ENCODE data around the gene LYPD8. TPM values are rescaled to one million over a fixed set of nuclear protein-coding genes. Genes with fewer than 3 reads are reported as not detected.

LYPD8 gene
- total RNA-seq, 1 experiment from 2014 or later: not detected

GRCh38 chr1:248696774-248697173 lies 58.8 kb downstream of the LYPD8 start:
- H3K9me3 Mint-ChIP-seq: peaks cover 74% of the 10 kb centered on the region
- no peak for DNase-seq (ENCODE audit: low spot score)
- H3K36me3 Mint-ChIP-seq: peaks cover 64% of the 10 kb centered on the region
- peaks cover 8% of the 10 kb centered on the region for H3K27me3 Mint-ChIP-seq (ENCODE audit: low read depth)
- CTCF ChIA-PET: no interaction called here
- H3K27ac Mint-ChIP-seq: no peak overlapping the region
- no peak overlapping the region for H3K4me3 Mint-ChIP-seq
- no peaks in the 10 kb centered on the region for H3K4me1 Mint-ChIP-seq
- ATAC-seq: no peak
- POLR2A ChIA-PET: no interaction called here
- TF ChIP-seq ZNF121 (CRISPR knock-in tag; IDR thresholded peaks at IDR 0.05) (no peak), ATF2 (CRISPR knock-in tag; IDR thresholded peaks at IDR 0.05; ENCODE audit: borderline replicate concordance, low read depth) (no peak), ZNF416 (CRISPR knock-in tag; IDR thresholded peaks at IDR 0.05) (no peak), SOX15 (CRISPR knock-in tag; IDR thresholded peaks at IDR 0.05) (no peak), NR1H2 (CRISPR knock-in tag; IDR thresholded peaks at IDR 0.05) (no peak), GTF2I (CRISPR knock-in tag; conservative IDR thresholded peaks at IDR 0.05) (no peak), ZNF532 (CRISPR knock-in tag; IDR thresholded peaks at IDR 0.05; ENCODE audit: borderline replicate concordance) (no peak), ARID4B (CRISPR knock-in tag; IDR thresholded peaks at IDR 0.05; ENCODE audit: borderline replicate concordance) (no peak), ZBTB21 (CRISPR knock-in tag; IDR thresholded peaks at IDR 0.05; ENCODE audit: borderline replicate concordance) (no peak), FOXJ3 (CRISPR knock-in tag; IDR thresholded peaks at IDR 0.05; ENCODE audit: borderline replicate concordance) (no peak), ELF4 (CRISPR knock-in tag; IDR thresholded peaks at IDR 0.05; ENCODE audit: low read depth) (no peak), E2F4 (CRISPR knock-in tag; IDR thresholded peaks at IDR 0.05; ENCODE audit: borderline replicate concordance, low read depth) (no peak), ETV6 (CRISPR knock-in tag; IDR thresholded peaks at IDR 0.05) (no peak), ZNF138 (CRISPR knock-in tag; conservative IDR thresholded peaks at IDR 0.05) (no peak), ZSCAN18 (CRISPR knock-in tag; IDR thresholded peaks at IDR 0.05) (no peak)
